Right lobe of liver (tissue), 6 donors: ENCODE measurements around the gene VPS8. TPM values are rescaled to one million over a fixed set of nuclear protein-coding genes. Genes with fewer than 3 reads are reported as not detected.

Source experiments
- ATAC-seq, 4 donors: fragments of 200-7000 bp; cut with Tn5 transposase; one replicate each; pipeline ENCODE4 v1.9.1; 2020; ENCODE audit warnings: mild to moderate bottlenecking in 4 of 4, moderate library complexity in 4 of 4
- DNase-seq, 3 donors: peaks; one replicate each; pipeline ENCODE4 v3.0.0-alpha.2; 2020
- H3K27ac ChIP-seq, 3 donors: fragments of 200-600 bp; one replicate each; pipeline ENCODE4 v1.8.0; 2022
- H3K27me3 ChIP-seq, 2 donors: fragments of 200-600 bp; one replicate each; pipeline ENCODE4 v1.8.0; 2022
- H3K36me3 ChIP-seq, 4 donors: fragments of 200-600 bp; sonication (generic) in 1 of 4; one replicate each; pipeline versions ENCODE4 v1.5.1 to v1.8.0; 2017 to 2022; ENCODE audit warnings: control low read depth in 1 of 4
- H3K4me1 ChIP-seq, 4 donors: fragments of 200-600 bp; sonication (generic) in 1 of 4; one replicate each; pipeline versions ENCODE4 v1.5.1 to v1.8.0; 2017 to 2022; ENCODE audit warnings: control low read depth in 1 of 4
- H3K4me3 ChIP-seq, 3 donors: fragments of 200-600 bp; one replicate each; pipeline ENCODE4 v1.8.0; 2022
- H3K9me3 ChIP-seq, 4 donors: fragments of 200-600 bp; sonication (generic) in 1 of 4; one replicate each; pipeline versions ENCODE4 v1.5.1 to v1.8.0; 2017 to 2022; ENCODE audit warnings: control low read depth in 1 of 4
- POLR2A ChIP-seq: fragments of 450-650 bp; IDR thresholded peaks from one replicate; pipeline ENCODE4 v1.6.1; 2017; ENCODE audit warnings: antibody characterized with exemption, mild to moderate bottlenecking
- WGBS: methylation state at CpG from one replicate; pipeline ENCODE4 v1.1.6; 2018; ENCODE audit warnings: low coverage, low lambda C conversion rate; ENCODE audit not compliant: insufficient coverage; ENCODE audit errors: missing lambda C conversion rate; 5-methylcytosine and 5-hydroxymethylcytosine counted together
- intact Hi-C, 2 donors: fragments of 100-400 bp; cut with DNase I; formaldehyde crosslinking; loops; one replicate each; pipeline versions ENCODE4 v1.11.2 to v1.14.1; 2022
- total RNA-seq, 6 experiments: library from RNA; depleted of rRNA in 2 of 6; stranded (reverse); fragments of >200 nt in 2 of 6; fragmentation: NEBNext Ultra II Directional in 3 of 6; extraction: Animal tissue kit (Norgen Biotek cat#: 25700) in 3 of 6; gene quantifications; one replicate each; pipeline versions ENCODE4 v1.1.0 to v1.2.4, GENCODE V29; 2016 to 2023
- TF ChIP-seq, protein P1 (sequence below), 4 donors: fragments of 200-600 bp in 3 of 4; fragments of 450-650 bp in 1 of 4; IDR thresholded peaks; one replicate each; pipeline versions ENCODE4 v1.5.1 to v1.8.0; 2016 to 2022; ENCODE audit warnings: antibody characterized with exemption in 4 of 4, mild to moderate bottlenecking in 2 of 4
- donor health status: DM: no; HTN: yes; CAD: no.
- donor health status: DM: no; HTN: no; CAD: no.
- donor health status: DM: no; HTN: no; CAD: no.
- donor health status: DM: no; HTN: yes; CAD: no.
- donor health status: DM: no; HTN: yes; CAD: no.

Gene VPS8
- total RNA-seq, 6 experiments from 2014 or later, result 20.4 to 24.5 (median 21.3) TPM

DNA sequence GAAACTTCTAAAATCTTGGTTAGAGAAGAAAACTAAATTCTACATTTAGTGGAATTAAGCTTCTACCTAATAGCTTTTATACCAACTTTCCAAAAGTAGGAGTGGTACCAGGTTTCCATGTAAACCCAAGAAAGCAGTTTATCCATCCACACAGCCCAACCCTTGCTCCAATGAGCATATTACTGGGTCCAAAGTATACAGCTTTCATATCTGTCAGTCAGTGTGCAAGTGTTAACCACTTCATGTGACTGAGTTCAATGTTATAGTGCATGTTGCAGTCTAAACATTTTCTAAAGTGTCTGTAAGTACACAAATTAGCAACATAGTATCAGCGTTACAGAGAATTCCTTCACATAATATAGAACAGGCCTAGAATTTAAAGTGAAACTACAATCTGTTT is 267.7 kb downstream of the VPS8 start:
- no peak for DNase-seq
- H3K4me1 ChIP-seq, result no peaks in the 10 kb centered on the region
- H3K9me3 ChIP-seq, result no peaks in the 10 kb centered on the region
- no peak for TF ChIP-seq POLR2A
- no peak overlapping the region for H3K27ac ChIP-seq
- H3K27me3 ChIP-seq, result no peaks in the 10 kb centered on the region
- no peak overlapping the region for H3K4me3 ChIP-seq
- H3K36me3 ChIP-seq, result no peaks in the 10 kb centered on the region
- no peak for ATAC-seq
- intact Hi-C loops, result no loop called here
- 71% methylated on average over 1 of the region's 1 CpG for WGBS

GRCh38 chr3:185081521-185081920 is 269.6 kb downstream of the VPS8 start:
- no peak for DNase-seq
- no peaks in the 10 kb centered on the region for H3K9me3 ChIP-seq
- no peak overlapping the region for H3K27ac ChIP-seq
- 53% methylated on average over 1 of the region's 1 CpG for WGBS
- TF ChIP-seq, protein P1, sequence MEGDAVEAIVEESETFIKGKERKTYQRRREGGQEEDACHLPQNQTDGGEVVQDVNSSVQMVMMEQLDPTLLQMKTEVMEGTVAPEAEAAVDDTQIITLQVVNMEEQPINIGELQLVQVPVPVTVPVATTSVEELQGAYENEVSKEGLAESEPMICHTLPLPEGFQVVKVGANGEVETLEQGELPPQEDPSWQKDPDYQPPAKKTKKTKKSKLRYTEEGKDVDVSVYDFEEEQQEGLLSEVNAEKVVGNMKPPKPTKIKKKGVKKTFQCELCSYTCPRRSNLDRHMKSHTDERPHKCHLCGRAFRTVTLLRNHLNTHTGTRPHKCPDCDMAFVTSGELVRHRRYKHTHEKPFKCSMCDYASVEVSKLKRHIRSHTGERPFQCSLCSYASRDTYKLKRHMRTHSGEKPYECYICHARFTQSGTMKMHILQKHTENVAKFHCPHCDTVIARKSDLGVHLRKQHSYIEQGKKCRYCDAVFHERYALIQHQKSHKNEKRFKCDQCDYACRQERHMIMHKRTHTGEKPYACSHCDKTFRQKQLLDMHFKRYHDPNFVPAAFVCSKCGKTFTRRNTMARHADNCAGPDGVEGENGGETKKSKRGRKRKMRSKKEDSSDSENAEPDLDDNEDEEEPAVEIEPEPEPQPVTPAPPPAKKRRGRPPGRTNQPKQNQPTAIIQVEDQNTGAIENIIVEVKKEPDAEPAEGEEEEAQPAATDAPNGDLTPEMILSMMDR (IDR thresholded peaks at IDR 0.05), result no peak
- no peak for TF ChIP-seq POLR2A
- ATAC-seq, result no peak
- no peaks in the 10 kb centered on the region for H3K36me3 ChIP-seq
- H3K27me3 ChIP-seq, result no peaks in the 10 kb centered on the region
- intact Hi-C loops, result no loop called here
- no peaks in the 10 kb centered on the region for H3K4me1 ChIP-seq
- no peak overlapping the region for H3K4me3 ChIP-seq

DNA sequence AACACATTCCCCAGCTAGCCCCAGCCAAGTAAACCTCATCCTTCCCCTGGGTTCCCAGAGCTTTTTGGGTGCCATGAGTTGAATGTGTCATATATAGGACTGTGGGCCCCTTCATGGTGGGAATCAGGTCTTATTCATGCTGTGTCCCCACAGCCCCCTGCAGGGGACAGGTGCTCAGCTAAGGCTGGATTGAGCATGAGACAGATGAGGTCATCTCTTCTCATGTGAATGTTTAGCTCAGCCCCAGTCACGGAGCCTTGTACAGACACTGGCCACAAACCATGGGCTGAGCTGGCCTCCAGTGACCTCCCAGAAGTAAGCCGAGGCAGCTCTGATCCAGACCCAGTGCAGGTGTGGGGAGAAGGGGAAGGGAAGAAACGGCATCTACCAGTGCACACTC is 270.2 kb downstream of the VPS8 start:
- no peaks in the 10 kb centered on the region for H3K9me3 ChIP-seq
- TF ChIP-seq POLR2A, result no peak
- TF ChIP-seq, protein P1 (IDR thresholded peaks at IDR 0.05), result no peak
- ATAC-seq (no peak), DNase-seq (no peak)
- H3K4me3 ChIP-seq, result no peak overlapping the region
- H3K4me1 ChIP-seq, result no peaks in the 10 kb centered on the region
- WGBS, result 63% methylated on average over 2 of the region's 3 CpGs
- H3K36me3 ChIP-seq, result no peaks in the 10 kb centered on the region
- no peak overlapping the region for H3K27ac ChIP-seq
- intact Hi-C loops, result no loop called here
- H3K27me3 ChIP-seq, result no peaks in the 10 kb centered on the region

DNA sequence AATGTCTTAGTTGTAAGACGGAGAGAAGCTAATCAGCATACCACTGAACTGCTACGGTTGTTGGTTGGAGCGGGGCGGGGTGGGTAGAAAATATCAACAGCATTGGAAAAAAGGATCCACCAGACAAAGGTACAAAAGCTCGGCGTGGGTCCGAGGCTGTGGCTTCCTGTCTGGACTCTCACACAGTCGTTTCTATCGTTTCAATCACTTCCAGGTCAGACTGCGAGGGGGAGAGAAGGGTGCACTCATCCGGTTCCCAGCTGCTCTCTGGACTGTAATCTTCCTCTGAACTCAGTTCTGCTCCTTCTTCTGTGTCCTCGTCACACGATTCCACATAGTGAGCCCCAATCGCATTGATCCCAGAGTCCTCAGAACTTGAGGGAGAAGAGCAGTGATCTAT is 270.9 kb downstream of the VPS8 start:
- WGBS, result 61% methylated on average over 8 of the region's 14 CpGs
- intact Hi-C loops, result no loop called here
- Histone ChIP-seq H3K36me3 (no peaks in the 10 kb centered on the region), H3K27ac (no peak overlapping the region), H3K9me3 (no peaks in the 10 kb centered on the region), H3K4me3 (no peak overlapping the region), H3K4me1 (no peaks in the 10 kb centered on the region), H3K27me3 (no peaks in the 10 kb centered on the region)
- TF ChIP-seq, protein P1 (IDR thresholded peaks at IDR 0.05), result no peak
- no peak for TF ChIP-seq POLR2A
- DNase-seq (no peak), ATAC-seq (no peak)

- Histone ChIP-seq H3K27me3 (no peaks in the 10 kb centered on the region), H3K4me1 (no peaks in the 10 kb centered on the region), H3K36me3 (no peaks in the 10 kb centered on the region), H3K4me3 (no peak overlapping the region), H3K27ac (no peak overlapping the region), H3K9me3 (no peaks in the 10 kb centered on the region)
- no peak for TF ChIP-seq POLR2A
- intact Hi-C loops, result no loop called here
- no peak for ATAC-seq
- WGBS, result 67% methylated on average over 5 of the region's 5 CpGs
- DNase-seq, result no peak
Observed at GRCh38 chr3:185084402-185084801, 272.4 kb downstream of the VPS8 start.

DNA sequence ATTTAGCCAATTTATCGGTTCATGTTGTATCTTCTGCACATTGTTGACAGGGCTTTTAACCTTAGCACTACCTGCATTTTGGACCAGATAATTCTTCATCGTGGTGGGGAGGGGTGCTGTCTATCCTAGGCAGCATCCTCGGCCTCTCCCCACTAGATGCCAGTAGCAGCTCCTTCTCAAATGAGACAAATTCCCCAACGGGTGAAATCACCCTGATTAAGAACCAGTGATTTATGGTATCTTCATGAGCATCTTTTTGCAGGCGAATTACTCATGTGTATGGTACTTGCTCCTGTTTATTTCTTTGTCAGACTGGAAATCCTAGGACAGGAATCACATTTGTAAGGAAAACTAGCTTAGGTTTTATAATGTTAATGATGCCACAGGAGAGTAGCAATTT is 272.9 kb downstream of the VPS8 start:
- H3K4me1 ChIP-seq, result no peaks in the 10 kb centered on the region
- intact Hi-C loops, result no loop called here
- no peaks in the 10 kb centered on the region for H3K9me3 ChIP-seq
- DNase-seq (no peak), ATAC-seq (no peak)
- no peak for TF ChIP-seq POLR2A
- TF ChIP-seq, protein P1 (IDR thresholded peaks at IDR 0.05), result no peak
- H3K27me3 ChIP-seq, result no peaks in the 10 kb centered on the region
- H3K27ac ChIP-seq, result no peak overlapping the region
- H3K4me3 ChIP-seq, result no peak overlapping the region
- no peaks in the 10 kb centered on the region for H3K36me3 ChIP-seq
- WGBS, result 66% methylated on average over 4 of the region's 5 CpGs
